Omental fat pad (tissue), 4 donors: ENCODE results near the gene TRAK1. TPM values are rescaled to one million over a fixed set of nuclear protein-coding genes. Genes with fewer than 3 reads are reported as not detected.

Experiments used
- ATAC-seq: fragments of 150-250 bp; one replicate; pipeline ENCODE4 v1.9.1; 2016; ENCODE audit warnings: mild to moderate bottlenecking, moderate library complexity; ENCODE audit not compliant: low FRiP score
- DNase-seq: peaks from one replicate; pipeline ENCODE4 v3.0.0-alpha.2; 2019; ENCODE audit warnings: low spot score
- CTCF ChIP-seq, 3 donors: fragments of 450-650 bp; IDR thresholded peaks; one replicate each; pipeline ENCODE4 v1.5.1; 2016 to 2017; ENCODE audit warnings: antibody characterized with exemption in 3 of 3, mild to moderate bottlenecking in 3 of 3, moderate library complexity in 2 of 3
- small RNA-seq: library from RNA; depleted of rRNA; stranded (forward); fragments of <200 nt; gene quantifications from one replicate; pipeline ENCODE3, GENCODE V24; 2016
- total RNA-seq, 4 donors: library from RNA; depleted of rRNA; stranded (reverse); fragments of >200 nt; gene quantifications; one replicate each; pipeline ENCODE4 v1.1.0, GENCODE V29; 2016

The TRAK1 gene
- total RNA-seq, 4 donors from 2014 or later = 21.4 to 42.9 (median 37.0) TPM

GRCh38 chr3:42271786-42272185, 180.6 kb downstream of the TRAK1 start:
- ATAC-seq (no peak), DNase-seq (no peak)
- TF ChIP-seq CTCF (IDR thresholded peaks at IDR 0.05) = no peak

- no peak for ATAC-seq
- DNase-seq = no peak
- no peak for TF ChIP-seq CTCF (IDR thresholded peaks at IDR 0.05)
Observed at GRCh38 chr3:42273361-42273760, 182.2 kb downstream of the TRAK1 start.

GRCh38 chr3:42274266-42274665, 183.1 kb downstream of the TRAK1 start:
- ATAC-seq (no peak), DNase-seq (no peak)
- TF ChIP-seq CTCF (IDR thresholded peaks at IDR 0.05) = no peak

GRCh38 chr3:42275217-42275616, 184.1 kb downstream of the TRAK1 start:
- DNase-seq (no peak), ATAC-seq (no peak)
- no peak for TF ChIP-seq CTCF (IDR thresholded peaks at IDR 0.05)

Small RNA genes within 50 kb of the gene (small RNA-seq; reads per million reads assigned to genes)
- not detected for gene RNU4-78P

Other genes starting within 250 kb of the TRAK1 start
- gene ULK4, start 129.3 kb upstream of the TRAK1 start, total RNA-seq = 10 to 100 TPM; 15.8 to 20.6 (median 16.3) TPM
- gene CCK, start 174.8 kb downstream of the TRAK1 start, total RNA-seq = 1 to 10 TPM in 1 of 4 donors, not detected in 3; 1.6 TPM